HG03469 (cell line): ENCODE measurements around the gene KDSR.
A peak's percentile ranks its signal among the peaks of the same experiment; 100 is the strongest.

ENCODE experiments used
- ATAC-seq: cut with Tn5 transposase; IDR thresholded peaks from one replicate; pipeline ENCODE4 v1.9.1; 2021; ENCODE audit warnings: mild to moderate bottlenecking, moderate library complexity, moderate number of reproducible peaks; ENCODE audit not compliant: unreplicated experiment

The KDSR gene

DNA sequence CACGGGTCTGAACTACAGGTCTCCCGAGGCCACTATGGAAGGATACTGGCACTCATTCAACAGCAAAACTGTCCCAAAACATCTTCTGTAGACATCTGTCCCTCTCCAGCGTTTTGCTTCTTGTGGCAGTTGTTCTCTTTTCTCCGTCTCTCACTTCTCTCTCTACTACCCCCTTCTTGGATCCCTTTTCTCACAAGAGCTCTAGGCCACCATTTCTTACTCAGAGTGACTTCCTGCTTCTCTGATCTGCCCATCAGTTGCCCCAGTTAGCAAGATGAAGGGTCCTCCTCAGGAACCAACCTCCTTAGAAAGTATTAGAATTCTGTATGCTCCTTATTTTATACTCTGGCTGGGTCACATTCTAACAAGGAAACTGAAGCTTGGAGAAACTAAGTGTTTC, 80.1 kb downstream of the KDSR start:
- no peak for ATAC-seq

DNA sequence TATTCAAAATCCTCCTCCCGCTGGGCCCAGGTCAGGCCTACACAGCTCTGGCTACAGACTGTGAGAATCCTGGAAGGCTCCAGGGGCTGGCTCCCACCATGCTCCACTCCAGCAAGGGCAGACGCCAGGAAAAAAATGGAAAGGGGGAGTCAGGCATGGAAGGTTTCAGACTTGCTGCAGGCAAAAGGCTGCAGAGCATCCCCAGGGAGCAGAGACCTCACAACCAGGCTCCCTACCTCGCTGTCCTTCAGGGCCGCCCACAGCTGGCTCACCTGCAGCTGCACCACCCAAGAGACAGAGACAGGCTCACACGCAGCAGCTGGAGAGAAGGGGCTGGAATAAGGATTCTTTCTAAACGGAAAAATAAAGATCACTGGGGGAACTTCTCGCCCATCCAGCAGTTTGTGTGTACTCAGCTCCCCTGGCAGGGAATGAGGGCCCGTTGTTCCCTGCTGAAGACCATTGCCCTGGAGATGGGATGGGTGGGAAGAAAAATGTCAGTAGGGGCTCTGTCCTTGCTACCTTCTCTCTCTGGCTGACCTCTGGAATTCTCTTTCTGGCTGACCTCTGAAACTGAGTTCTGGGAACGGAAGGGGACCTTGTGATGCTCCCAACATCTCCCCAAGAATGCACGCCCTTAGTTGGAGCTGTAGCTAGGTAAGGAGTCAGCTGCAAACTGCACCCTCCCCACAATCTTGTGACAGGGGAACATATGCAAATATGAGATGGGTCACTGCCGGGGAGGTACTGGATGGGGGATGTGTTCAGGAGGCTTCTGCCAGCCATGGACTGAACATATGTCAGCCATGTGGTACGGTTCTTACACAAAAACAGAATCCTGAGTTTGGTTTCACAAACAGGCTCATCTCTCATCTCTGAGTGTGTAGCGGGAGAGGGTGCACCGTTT, 81.9 kb downstream of the KDSR start:
- ATAC-seq = peak; percentile 86

DNA sequence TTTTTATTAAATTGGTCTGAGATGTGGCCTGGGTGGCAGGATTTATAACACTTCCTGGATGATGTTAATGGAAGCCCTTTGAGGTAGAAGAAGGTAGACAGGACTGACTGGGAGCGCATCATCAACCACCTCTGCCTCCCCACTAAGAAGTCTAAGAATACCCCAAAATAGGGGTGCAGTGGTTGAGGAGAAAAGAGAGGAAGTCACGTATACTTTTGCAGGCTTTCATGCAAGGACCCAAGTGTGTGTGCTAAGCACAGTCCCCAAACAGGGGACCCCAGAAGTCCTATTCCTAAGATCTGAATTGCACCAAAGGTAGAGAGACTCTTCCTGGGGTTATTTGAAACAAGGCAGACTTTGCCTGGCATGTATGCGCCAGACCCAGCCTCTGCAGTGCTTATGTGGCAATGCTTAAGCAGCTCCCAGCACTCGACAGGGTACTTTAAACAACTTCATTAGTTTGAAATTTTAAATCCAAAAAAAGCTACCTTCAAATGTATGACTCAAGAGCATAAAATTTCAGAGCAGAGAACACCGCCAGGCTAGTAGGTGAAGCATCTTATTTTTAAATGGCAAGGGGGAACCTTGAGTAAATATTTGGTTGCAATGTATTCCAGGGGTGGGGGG, 82.7 kb downstream of the KDSR start:
- no peak for ATAC-seq

DNA sequence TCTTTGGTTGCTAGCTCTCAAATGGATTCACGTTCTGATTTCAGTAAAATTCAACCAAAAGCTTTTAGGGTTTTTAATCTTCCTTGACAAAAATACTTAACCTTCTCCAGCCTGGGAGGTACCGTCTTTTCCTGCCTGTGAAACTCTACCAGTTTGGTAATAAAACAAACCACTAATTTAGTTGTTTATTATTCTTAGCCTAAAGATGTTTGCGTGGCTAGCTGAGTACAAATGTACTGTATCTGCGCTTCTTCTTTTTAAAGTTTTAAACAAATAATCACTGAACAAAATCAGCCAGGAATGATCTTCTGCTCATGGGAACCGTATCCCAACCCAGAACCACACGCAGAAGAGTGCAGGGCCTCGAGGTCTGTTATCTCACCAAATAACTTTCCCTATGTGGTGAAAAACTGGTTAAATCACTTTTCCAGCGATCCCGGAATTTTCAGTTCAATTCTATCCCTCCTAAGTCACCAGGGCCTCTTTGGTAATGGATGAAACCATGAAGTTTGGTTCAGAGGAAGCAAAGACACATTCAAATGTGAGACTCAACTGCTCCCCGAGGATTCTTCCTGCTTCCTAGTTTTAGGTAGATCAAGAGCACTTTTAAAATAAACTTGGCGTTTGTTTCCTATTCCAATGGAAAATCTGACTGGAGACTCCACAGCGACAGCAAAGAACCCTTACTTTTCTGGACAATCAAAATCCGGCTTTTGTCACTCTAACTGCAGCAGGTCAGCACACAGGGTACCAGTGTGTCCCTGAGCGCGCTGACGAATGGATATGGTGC, 83.5 kb downstream of the KDSR start:
- no peak for ATAC-seq

DNA sequence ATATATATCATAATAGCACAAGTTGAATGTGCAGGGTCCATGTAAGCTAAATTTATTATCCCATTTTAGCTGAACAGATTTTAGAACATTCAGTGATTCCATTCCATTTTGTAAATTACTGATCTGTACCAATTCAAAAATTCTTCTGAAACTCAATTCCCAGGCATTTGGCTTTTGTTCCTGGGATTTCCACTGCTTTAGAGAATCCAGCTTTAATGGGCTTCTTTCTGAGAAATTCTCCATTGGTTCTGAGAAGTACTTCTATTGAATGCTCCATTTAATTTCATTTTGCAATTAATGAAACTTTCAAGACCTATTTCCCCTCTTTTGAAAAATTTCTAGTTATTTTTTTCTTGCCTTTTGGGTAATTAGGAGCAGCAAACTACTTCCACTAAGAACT, 84.2 kb downstream of the KDSR start:
- ATAC-seq = no peak
